Cardiac fibroblast (primary cell): ENCODE data around the gene KLHL24.
"Not testable (repeated sequence)": the region's sequence is repeated elsewhere in the genome, so short reads cannot be mapped to it uniquely, and the experiment has no call there.

Source experiments
- DNase-seq, 2 donors: peaks; one replicate each; pipeline versions ENCODE4 v3.0.0 to v3.0.0-alpha.2; 2010; ENCODE audit warnings: low read depth in 2 of 2
- H3K4me3 ChIP-seq, 2 donors: replicated peaks in 1 of 2; 1 replicate in 1 of 2; 2 replicates in 1 of 2; pipeline ENCODE4 v1.5.1; 2011; ENCODE audit warnings: low read depth in 2 of 2, low read length in 2 of 2, mild to moderate bottlenecking in 2 of 2, moderate library complexity in 1 of 2
- TF ChIP-seq, protein P1 (sequence below): IDR thresholded peaks from one replicate; pipeline ENCODE4 v1.5.1; 2011; ENCODE audit warnings: low read depth, mild to moderate bottlenecking, low read length, inconsistent platforms

KLHL24 gene

DNA sequence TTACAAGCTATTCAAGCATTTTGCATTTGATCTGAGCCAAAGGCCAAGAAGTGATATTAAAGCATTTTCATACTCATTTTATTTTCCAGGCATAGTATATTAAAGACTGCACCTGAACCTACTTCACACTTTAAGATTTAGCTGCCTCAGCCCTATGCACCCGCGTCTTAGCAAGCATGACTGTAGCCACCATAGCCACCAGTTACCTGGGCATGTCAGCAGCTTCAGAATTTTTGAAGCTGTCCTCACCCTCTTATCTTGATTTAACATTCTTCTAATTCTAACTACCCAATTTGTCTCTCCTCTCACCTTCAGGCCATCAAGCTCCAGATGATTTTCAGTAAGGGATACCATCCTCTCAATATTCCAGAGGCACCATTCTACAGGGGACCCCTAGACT is 40.8 kb upstream of the KLHL24 start:
- DNase-seq: no peak
- H3K4me3 ChIP-seq: no peak overlapping the region
- TF ChIP-seq, protein P1, sequence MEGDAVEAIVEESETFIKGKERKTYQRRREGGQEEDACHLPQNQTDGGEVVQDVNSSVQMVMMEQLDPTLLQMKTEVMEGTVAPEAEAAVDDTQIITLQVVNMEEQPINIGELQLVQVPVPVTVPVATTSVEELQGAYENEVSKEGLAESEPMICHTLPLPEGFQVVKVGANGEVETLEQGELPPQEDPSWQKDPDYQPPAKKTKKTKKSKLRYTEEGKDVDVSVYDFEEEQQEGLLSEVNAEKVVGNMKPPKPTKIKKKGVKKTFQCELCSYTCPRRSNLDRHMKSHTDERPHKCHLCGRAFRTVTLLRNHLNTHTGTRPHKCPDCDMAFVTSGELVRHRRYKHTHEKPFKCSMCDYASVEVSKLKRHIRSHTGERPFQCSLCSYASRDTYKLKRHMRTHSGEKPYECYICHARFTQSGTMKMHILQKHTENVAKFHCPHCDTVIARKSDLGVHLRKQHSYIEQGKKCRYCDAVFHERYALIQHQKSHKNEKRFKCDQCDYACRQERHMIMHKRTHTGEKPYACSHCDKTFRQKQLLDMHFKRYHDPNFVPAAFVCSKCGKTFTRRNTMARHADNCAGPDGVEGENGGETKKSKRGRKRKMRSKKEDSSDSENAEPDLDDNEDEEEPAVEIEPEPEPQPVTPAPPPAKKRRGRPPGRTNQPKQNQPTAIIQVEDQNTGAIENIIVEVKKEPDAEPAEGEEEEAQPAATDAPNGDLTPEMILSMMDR: no peak

DNA sequence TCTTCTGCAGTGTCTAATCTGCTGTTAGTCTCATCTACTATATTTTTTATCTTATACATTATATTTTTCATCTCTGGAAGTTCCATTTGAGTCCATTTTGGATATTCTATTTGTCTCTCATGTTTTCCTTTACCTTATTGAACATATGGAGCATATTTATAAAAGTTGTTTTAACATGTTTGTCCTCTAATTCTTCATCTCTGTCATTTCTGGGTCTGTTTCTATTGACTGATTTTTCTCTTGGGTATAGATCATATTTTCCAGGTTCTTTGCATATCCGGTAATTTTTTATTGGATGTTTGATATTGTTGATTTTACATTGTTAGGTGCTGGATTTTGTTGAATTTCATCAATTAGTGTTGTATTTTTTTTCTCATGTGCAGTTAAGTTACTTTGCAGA is 37.5 kb upstream of the KLHL24 start:
- DNase-seq: no peak
- TF ChIP-seq, protein P1: no peak
- H3K4me3 ChIP-seq: no peak overlapping the region

DNA sequence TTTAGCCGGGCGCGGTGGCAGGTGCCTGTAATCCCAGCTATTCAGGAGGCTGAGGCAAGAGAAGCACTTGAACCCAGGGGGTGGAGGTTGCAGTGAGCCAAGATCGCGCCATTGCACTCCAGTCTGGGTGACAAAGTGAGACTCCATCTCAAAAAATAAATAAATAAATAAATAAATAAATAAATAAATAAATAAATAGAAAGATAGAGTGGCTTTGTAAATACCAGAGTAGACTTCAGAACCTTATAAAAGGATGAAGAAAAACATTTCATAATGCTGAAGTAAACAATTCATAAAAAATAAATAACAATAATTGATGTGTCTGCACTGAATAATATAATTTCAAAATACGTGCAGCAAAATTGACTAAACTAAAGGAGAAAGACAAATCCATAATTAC is 24.1 kb upstream of the KLHL24 start:
- H3K4me3 ChIP-seq, DNase-seq: not testable (repeated sequence)

DNA sequence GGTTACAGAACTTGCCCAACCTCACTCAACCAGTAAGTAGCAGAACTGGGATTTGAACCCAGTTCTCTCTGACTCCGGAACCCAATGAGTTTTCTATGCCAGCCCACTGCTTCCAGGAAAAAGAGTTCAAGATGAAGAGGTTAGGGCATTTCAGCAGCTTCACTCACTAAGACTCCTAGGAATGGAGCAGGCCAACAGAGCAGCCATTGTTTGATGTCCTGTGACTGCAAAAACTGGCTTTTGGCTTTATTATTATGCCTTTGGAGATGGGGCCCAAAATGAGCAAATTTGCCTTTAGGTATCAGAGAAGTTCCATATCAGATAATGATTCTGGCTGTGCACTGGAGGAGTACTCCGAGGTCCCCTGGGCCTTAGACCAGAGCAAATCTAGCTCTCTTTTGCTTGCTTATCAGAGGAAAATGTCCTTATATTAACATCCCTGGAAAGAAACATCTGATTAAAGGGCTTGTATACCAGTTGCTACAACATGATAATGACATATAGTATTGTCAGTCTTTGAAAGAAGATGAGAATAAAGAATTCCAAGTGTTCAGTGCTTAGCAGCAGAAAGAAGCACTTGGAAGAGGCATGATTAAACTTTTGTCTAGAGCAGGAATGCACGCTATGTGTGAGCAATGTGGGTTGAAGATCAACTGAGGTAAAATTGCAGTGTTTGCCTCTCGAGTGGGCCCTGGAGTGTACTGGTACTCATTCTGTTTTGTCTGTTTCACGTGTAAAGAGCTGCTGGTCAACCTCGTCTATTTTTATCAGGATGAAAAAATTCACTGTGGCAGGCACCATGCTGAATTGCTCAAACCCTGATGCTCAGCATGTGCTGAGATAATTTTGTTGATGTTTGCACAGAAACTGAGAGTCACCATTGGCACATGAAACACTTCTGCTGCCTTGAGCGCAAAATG is 21.8 kb upstream of the KLHL24 start:
- DNase-seq: no peak

DNA sequence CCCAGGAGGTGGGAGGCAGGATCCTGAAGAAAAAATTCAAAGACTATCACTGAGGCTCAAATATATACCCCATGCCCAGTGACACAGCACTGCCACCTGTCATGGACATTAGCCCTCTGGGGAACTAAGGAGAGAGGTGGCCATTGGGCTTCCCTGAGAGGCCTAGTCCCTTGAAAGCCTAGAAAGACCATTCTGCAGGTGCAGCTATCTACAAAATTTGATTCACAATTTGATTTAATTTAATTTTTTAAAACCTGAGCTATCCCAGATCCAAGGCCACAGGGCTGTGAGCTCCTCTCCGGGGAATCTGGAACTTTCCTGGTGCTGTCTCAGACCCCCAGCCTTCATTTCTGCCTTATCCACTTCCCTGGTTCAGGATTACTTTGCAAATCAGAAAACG is 16.9 kb upstream of the KLHL24 start:
- no peak for DNase-seq
- TF ChIP-seq, protein P1: no peak
- no peak overlapping the region for H3K4me3 ChIP-seq

More for the DNA sequence above, 21.8 kb upstream of the KLHL24 start:
- no peak overlapping the region for H3K4me3 ChIP-seq
- TF ChIP-seq, protein P1: no peak

DNA sequence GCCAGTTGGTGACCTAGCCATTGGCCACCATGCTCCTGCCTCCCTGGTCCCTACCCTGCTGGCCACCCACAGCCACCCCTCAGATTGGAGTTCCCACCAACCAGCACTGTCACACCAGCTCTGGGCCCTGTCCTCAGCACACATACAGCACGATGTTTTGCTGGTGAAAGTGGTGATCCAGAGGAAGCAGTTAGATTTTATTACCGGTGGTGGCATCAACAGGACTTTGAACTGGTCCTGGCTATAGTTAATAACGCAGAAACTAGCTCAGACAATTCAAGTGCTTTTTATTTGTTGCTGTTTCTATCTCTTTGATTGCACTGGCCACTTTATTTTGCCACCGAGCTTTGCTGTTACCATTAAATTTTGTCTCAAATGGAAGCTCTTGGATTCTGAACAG is 16.4 kb upstream of the KLHL24 start:
- H3K4me3 ChIP-seq: no peak overlapping the region
- no peak for DNase-seq
- TF ChIP-seq, protein P1: no peak

DNA sequence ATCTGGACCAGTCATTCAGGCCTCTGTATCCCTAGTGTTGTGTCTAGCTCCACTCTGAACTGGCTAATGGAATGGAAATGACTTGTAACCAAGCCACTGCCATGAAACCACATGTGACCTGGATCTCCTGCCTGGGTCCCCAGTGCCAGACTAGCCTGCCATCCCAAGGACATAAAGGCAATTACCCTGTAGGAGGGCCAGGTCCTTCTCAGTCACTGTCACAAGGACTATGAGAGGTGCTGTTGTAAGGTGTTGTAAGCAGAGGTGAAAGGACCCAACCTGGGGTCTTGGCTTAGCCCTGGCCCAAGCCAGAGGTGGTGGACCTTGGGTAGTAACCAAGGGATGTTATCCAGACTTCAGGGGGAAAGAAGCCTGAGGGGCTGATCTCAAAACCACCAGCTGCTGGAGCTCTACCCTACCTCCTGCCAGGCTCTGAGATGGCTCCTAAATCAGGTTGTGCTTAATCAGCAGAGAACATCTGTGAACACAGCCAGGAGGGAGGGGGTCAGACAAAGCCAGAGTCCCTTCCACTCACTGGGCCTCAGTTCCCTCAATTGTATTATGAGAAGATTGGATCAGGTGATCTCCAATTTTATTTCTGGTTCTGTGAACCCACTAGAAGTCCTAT is 15.7 kb upstream of the KLHL24 start:
- H3K4me3 ChIP-seq: no peak overlapping the region
- TF ChIP-seq, protein P1: no peak
- no peak for DNase-seq
